Motor neuron (in vitro differentiated cells): ENCODE data around the gene ITM2B. TPM values are rescaled to one million over a fixed set of nuclear protein-coding genes. Genes with fewer than 3 reads are reported as not detected.
"Not testable (repeated sequence)": the region's sequence is repeated elsewhere in the genome, so short reads cannot be mapped to it uniquely, and the experiment has no call there.

Source experiments
- ATAC-seq, 8 experiments: fragments of 200-7000 bp; cut with Tn5 transposase; replicated peaks in 6 of 8; 2 replicates each; pipeline ENCODE4 v1.8.0; 2021; ENCODE audit warnings: mild to moderate bottlenecking in 8 of 8, moderate library complexity in 8 of 8
- H3K27ac ChIP-seq, 2 donors: fragments of 250-450 bp; sonication (Bioruptor Pico); 2 replicates each; pipeline ENCODE4 v1.9.0; 2021; ENCODE audit warnings: antibody characterized with exemption in 2 of 2, mild to moderate bottlenecking in 2 of 2, moderate library complexity in 1 of 2
- H3K4me1 ChIP-seq, 2 donors: fragments of 250-450 bp; sonication (Bioruptor Pico); replicated peaks in 1 of 2; 2 replicates each; pipeline ENCODE4 v1.6.1; 2021; ENCODE audit warnings: antibody characterized with exemption in 2 of 2, mild to moderate bottlenecking in 2 of 2, moderate library complexity in 1 of 2
- H3K4me3 ChIP-seq, 5 donors: fragments of 250-450 bp; sonication (Bioruptor Pico); 2 replicates each; pipeline ENCODE4 v1.9.0; 2021; ENCODE audit warnings: antibody characterized with exemption in 5 of 5, mild to moderate bottlenecking in 5 of 5, moderate library complexity in 4 of 5
- WGBS, 10 experiments: fragments of 450-650 bp; shearing (Covaris generic); methylation state at CpG; one replicate each; pipeline ENCODE4 v1.0.0; 2022; 5-methylcytosine and 5-hydroxymethylcytosine counted together
- in situ Hi-C, 9 experiments: fragments of 400-800 bp; cut with MboI; loops; one replicate each; pipeline ENCODE4 v1.15.0; 2021; ENCODE audit warnings: low sequenced_read_pairs in 9 of 9, low pct_unique_long_range_greater_than_20kb in 2 of 9; ENCODE audit not compliant: unreplicated experiment in 9 of 9
- total RNA-seq, 8 experiments: library from RNA; unstranded; fragments of 300-600 nt; gene quantifications; 2 replicates each; pipeline versions ENCODE4 v1.2.3 to v1.2.4, GENCODE V29; 2022

ITM2B gene
- total RNA-seq, 8 experiments from 2014 or later, result 100 to 965 (median 173) TPM

DNA sequence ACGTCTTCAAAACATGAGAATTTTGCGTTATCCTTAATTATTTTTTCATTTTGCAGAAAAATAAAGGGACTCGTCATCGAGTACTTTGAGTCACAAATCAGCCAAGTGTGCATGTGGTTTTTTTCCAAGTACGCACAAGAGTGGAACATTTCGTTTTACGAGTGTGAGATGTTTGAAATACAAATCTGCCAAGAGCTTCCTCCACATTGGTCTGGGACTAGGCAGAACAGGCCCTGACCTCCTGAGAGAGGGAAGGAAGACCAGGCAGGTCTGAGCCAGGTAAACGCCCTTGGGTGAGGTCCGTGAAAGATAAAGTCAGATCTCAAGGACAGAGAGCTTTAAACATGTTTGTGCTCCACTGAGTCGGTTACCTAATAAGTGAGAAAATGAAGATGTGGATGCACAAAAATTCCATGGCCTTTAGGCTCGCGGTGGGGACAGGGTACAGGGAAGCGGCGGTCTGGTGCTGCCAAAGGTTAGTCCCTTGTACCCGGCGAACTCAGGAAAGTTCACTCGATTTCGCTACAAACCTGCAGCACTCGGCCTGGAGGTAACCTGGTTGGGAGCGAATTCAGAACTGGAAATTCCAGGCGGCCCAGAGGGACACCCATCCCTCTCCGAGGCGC is 473 bp upstream of the ITM2B start:
- peak overlapping the region; percentile 88 to 98 (median 95) for H3K4me3 ChIP-seq
- 19 to 100% (median 50%) methylated on average over 1 to 21 of the region's 23 CpGs for WGBS, 10 experiments
- peaks cover 13 to 17% of the 10 kb centered on the region in 2 donors for H3K4me1 ChIP-seq
- no peak overlapping the region for H3K27ac ChIP-seq
- peak in 5 of 8 experiments; percentile 0 to 4 (median 1) for ATAC-seq
- in situ Hi-C loops, result loop anchor here in 1 of 9 experiments (25.0 kb wide), 1 partner anchor 95 kb away; no protein-coding TSS in a partner anchor

- no peak for ATAC-seq
- H3K4me1 ChIP-seq, result peaks cover 13 to 17% of the 10 kb centered on the region in 2 donors
- H3K27ac ChIP-seq, result peak overlapping the region; percentile 89
- H3K4me3 ChIP-seq, result peak overlapping the region; percentile 88 to 98 (median 95)
- 0 to 6% (median 1%) methylated on average over 1 to 9 of the region's 12 CpGs for WGBS, 10 experiments
- in situ Hi-C loops, result loop anchor here in 1 of 9 experiments (25.0 kb wide), 1 partner anchor 97 kb away; no protein-coding TSS in a partner anchor
Measured at GRCh38 chr13:48233889-48234488, 983 bp downstream of the ITM2B start.

- no peak for ATAC-seq
- H3K4me1 ChIP-seq, result peaks cover 13 to 17% of the 10 kb centered on the region in 2 donors
- WGBS, 10 experiments, result 0 to 23% (median 13%) methylated on average over 2 to 7 of the region's 7 CpGs
- no peak overlapping the region for H3K27ac ChIP-seq
- H3K4me3 ChIP-seq, result peak overlapping the region; percentile 88 to 98 (median 95)
- in situ Hi-C loops, result loop anchor here in 1 of 9 experiments (25.0 kb wide), 1 partner anchor 97 kb away; no protein-coding TSS in a partner anchor
Measured at GRCh38 chr13:48234566-48235340, 1.7 kb downstream of the ITM2B start.

GRCh38 chr13:48235341-48236135 is 2.5 kb downstream of the ITM2B start:
- in situ Hi-C loops, result loop anchor here in 1 of 9 experiments (25.0 kb wide), 1 partner anchor 98 kb away; no protein-coding TSS in a partner anchor
- peak overlapping the region; percentile 88 to 98 (median 95) for H3K4me3 ChIP-seq
- peak overlapping the region in 1 of 2 donors; percentile 4 for H3K27ac ChIP-seq
- H3K4me1 ChIP-seq, result peaks cover 13 to 17% of the 10 kb centered on the region in 2 donors
- WGBS, 10 experiments, result 4 to 60% (median 16%) methylated on average over 1 to 7 of the region's 7 CpGs; no CpG with 5 or more reads in 2 of the 10 experiments
- peak in 1 of 8 experiments; percentile 3 for ATAC-seq

GRCh38 chr13:48236528-48237353 is 3.7 kb downstream of the ITM2B start:
- in situ Hi-C loops, result loop anchor here in 1 of 9 experiments (25.0 kb wide), 1 partner anchor 99 kb away; no protein-coding TSS in a partner anchor
- Histone ChIP-seq H3K4me3 (peak overlapping the region in 2 of 5 donors; percentile 88 to 94), H3K4me1 (peaks cover 9 to 17% of the 10 kb centered on the region in 2 donors), H3K27ac (no peak overlapping the region)
- 11 to 75% (median 39%) methylated on average over 1 to 3 of the region's 3 CpGs; no CpG with 5 or more reads in 2 of the 10 experiments for WGBS, 10 experiments
- no peak for ATAC-seq

DNA sequence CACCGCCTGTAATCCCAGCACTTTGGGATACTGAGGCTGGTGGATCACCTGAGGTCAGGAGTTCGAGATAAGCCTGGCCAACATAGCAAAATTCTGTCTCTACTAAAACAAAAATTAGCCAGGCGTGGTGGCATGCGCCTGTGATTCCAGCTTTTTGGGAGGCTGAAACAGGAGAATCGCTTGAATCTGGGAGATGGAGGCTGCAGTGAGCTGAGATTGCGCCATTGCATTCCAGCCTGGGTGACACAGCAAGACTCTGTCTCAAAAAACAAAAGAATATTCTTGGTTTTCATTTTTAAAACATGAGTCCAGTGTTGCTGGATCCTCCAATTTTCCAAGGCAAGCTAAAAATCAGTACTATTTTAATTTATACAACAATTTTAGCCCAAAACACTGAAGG is 6.4 kb downstream of the ITM2B start:
- peaks cover 8 to 17% of the 10 kb centered on the region in 2 donors for H3K4me1 ChIP-seq
- not testable (repeated sequence) for ATAC-seq, H3K27ac ChIP-seq, H3K4me3 ChIP-seq
- in situ Hi-C loops, result loop anchor here in 1 of 9 experiments (25.0 kb wide), 1 partner anchor 102 kb away; no protein-coding TSS in a partner anchor
- 93 to 100% (median 100%) methylated on average over 1 to 5 of the region's 6 CpGs; no CpG with 5 or more reads in 5 of the 10 experiments for WGBS, 10 experiments

DNA sequence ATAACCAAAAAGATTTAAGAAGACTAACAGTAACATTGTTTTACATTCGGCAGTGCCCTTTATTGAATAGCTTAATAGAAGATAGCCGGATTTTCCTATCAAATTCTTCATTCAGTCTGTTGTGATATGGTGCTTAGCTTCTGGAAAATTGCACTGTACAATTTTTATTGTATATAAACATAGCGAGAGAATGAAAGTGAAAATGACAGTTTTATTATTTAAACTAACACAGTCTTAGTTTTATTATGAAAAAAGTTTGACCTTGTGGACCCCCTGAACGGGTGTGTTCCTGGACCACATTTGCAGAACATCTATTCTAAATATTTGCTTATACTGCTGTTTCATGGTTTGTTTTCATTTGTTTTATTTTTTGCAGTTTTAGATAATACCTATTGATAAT is 8.6 kb downstream of the ITM2B start:
- 83 to 100% (median 95%) methylated on average over 2 to 4 of the region's 4 CpGs for WGBS, 10 experiments
- in situ Hi-C loops, result loop anchor here in 1 of 9 experiments (25.0 kb wide), 1 partner anchor 104 kb away; no protein-coding TSS in a partner anchor
- H3K27ac ChIP-seq, result no peak overlapping the region
- no peak for ATAC-seq
- no peak overlapping the region for H3K4me3 ChIP-seq
- H3K4me1 ChIP-seq, result peaks cover 8% of the 10 kb centered on the region in 2 donors

DNA sequence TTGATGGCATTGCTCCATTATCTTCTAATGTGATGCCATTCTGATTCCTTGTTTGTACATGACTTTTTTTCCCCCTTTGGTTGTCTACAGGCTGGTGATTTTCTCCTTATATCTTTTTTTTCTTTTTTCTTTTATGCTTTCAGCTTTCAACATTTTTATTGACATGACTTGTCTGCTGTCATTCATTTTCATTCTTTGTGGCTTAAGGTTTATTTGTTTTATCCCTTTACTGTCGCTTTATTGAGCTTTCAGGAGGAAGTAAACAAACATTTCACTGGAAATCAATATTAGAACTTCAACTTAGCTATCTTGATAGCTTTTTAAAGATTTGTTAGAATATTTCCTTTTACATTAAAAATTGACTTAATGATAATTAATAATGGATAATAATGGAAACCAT is 9.7 kb downstream of the ITM2B start:
- WGBS, 10 experiments, result 85 to 100% (median 93%) methylated on average over 1 of the region's 1 CpG; no CpG with 5 or more reads in 3 of the 10 experiments
- no peak for ATAC-seq
- H3K27ac ChIP-seq, result no peak overlapping the region
- no peak overlapping the region for H3K4me3 ChIP-seq
- no peaks in the 10 kb centered on the region for H3K4me1 ChIP-seq
- in situ Hi-C loops, result loop anchor here in 1 of 9 experiments (25.0 kb wide), 1 partner anchor 105 kb away; no protein-coding TSS in a partner anchor

DNA sequence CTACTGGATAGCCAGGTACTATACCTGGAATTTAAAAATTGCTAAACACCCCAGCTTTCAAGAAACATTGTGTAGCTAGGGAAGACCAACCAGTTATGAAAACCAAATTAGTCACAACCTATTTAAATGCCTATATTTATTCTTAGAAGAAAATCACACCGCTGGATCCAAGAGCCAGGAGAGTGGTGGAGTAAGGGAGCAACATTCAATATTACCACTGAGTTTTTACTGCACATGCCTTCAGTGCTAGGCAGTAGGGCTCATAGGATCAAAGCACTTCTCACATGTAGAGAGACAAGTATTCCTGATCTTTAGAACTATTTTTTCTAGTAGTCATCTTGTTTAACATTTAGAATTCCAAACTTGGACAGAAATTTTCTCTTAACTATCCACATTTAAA is 11.2 kb downstream of the ITM2B start:
- WGBS, 10 experiments, result 43 to 100% (median 94%) methylated on average over 1 of the region's 1 CpG; no CpG with 5 or more reads in 4 of the 10 experiments
- no peaks in the 10 kb centered on the region for H3K4me1 ChIP-seq
- no peak overlapping the region for H3K4me3 ChIP-seq
- in situ Hi-C loops, result loop anchor here in 1 of 9 experiments (25.0 kb wide), 1 partner anchor 107 kb away; no protein-coding TSS in a partner anchor
- peak in 3 of 8 experiments; percentile 7 to 47 (median 15) for ATAC-seq
- H3K27ac ChIP-seq, result no peak overlapping the region

GRCh38 chr13:48246102-48246501 is 13.1 kb downstream of the ITM2B start:
- in situ Hi-C loops, result loop anchor here in 1 of 9 experiments (25.0 kb wide), 1 partner anchor 109 kb away; no protein-coding TSS in a partner anchor
- ATAC-seq, result no peak
- H3K4me1 ChIP-seq, result no peaks in the 10 kb centered on the region
- 80 to 100% (median 100%) methylated on average over 1 to 2 of the region's 2 CpGs; no CpG with 5 or more reads in 1 of the 10 experiments for WGBS, 10 experiments
- H3K4me3 ChIP-seq, result no peak overlapping the region
- H3K27ac ChIP-seq, result no peak overlapping the region

- ATAC-seq, result no peak
Measured at GRCh38 chr13:48249018-48249417, 16.0 kb downstream of the ITM2B start.

More at GRCh38 chr13:48249018-48249417, 16.0 kb downstream of the ITM2B start:
- no peaks in the 10 kb centered on the region for H3K4me1 ChIP-seq
- H3K27ac ChIP-seq, result no peak overlapping the region
- H3K4me3 ChIP-seq, result no peak overlapping the region
- 42 to 100% (median 93%) methylated on average over 1 to 2 of the region's 2 CpGs for WGBS, 10 experiments
- in situ Hi-C loops, result loop anchor here in 1 of 9 experiments (25.0 kb wide), 1 partner anchor 112 kb away; no protein-coding TSS in a partner anchor
